Regular cardiac myocyte (primary cell): ENCODE measurements around the gene LARP1B. TPM values are rescaled to one million over a fixed set of nuclear protein-coding genes. Genes with fewer than 3 reads are reported as not detected.

Experiments used
- total RNA-seq: library from RNA; depleted of rRNA; stranded (reverse); fragments of >200 nt; gene quantifications from 2 replicates; pipeline ENCODE4 v1.2.3, GENCODE V29; 2014

The LARP1B gene
- total RNA-seq: 18.6 and 23.4 TPM in 2 replicates

GRCh38 chr4:128060699-128061565 is at the start of gene LARP1B:
LARP1B (plus strand) TSS chr4:128061312; CDS start chr4:128074952, 13,640 bp downstream.

Other genes starting within 250 kb of the LARP1B start
- 2.5 and 19.6 TPM in 2 replicates for gene PLK4, start 180.4 kb upstream of the LARP1B start, total RNA-seq
- 12.3 and 19.2 TPM in 2 replicates for gene MFSD8, start 96.1 kb upstream of the LARP1B start, total RNA-seq
- 4.4 and 5.4 TPM in 2 replicates for gene ABHD18, start 95.9 kb upstream of the LARP1B start, total RNA-seq
- gene PGRMC2, start 226.5 kb downstream of the LARP1B start, total RNA-seq: 28.2 and 39.7 TPM in 2 replicates